HS-5 (cell line): ENCODE results near the gene PEX6.

Experiments used
- DNase-seq: peaks from one replicate; pipeline ENCODE4 v3.0.0-alpha.2; 2012; ENCODE audit warnings: low read depth

Gene PEX6

GRCh38 chr6:42935322-42935721 lies 43.7 kb downstream of the PEX6 start:
- DNase-seq, result no peak

- DNase-seq, result no peak
Measured at GRCh38 chr6:42933205-42933604, 45.8 kb downstream of the PEX6 start.

- no peak for DNase-seq
Measured at GRCh38 chr6:42932412-42932811, 46.6 kb downstream of the PEX6 start.

GRCh38 chr6:42929821-42930360 lies 49.1 kb downstream of the PEX6 start:
- peak; percentile 58 for DNase-seq

GRCh38 chr6:42928986-42929820 lies 49.8 kb downstream of the PEX6 start, which contains the start of gene CNPY3:
TSS of gene CNPY3 (plus strand) at chr6:42929480. CDS start at chr6:42929571, 91 bp downstream.
- DNase-seq, result peak; percentile 97

- DNase-seq, result no peak
Measured at GRCh38 chr6:42925248-42925857, 53.6 kb downstream of the PEX6 start.

GRCh38 chr6:42923666-42924065 lies 55.3 kb downstream of the PEX6 start:
- no peak for DNase-seq

GRCh38 chr6:42921801-42922200 lies 57.2 kb downstream of the PEX6 start:
- no peak for DNase-seq

- DNase-seq, result no peak
Measured at GRCh38 chr6:42916288-42916687, 62.7 kb downstream of the PEX6 start.

GRCh38 chr6:42915732-42916131 lies 63.2 kb downstream of the PEX6 start, which contains the start of gene PTCRA:
TSS of gene PTCRA (plus strand) at chr6:42916053. CDS start at chr6:42916070, 17 bp downstream.
- DNase-seq, result no peak

GRCh38 chr6:42914546-42914945 lies 64.4 kb downstream of the PEX6 start:
- no peak for DNase-seq
